Activated T-cell treated with anti-CD3 and anti-CD28 coated beads, Interleukin-2, amount 50 U/mL, for 72 hours (primary cell): Measurements from ENCODE around the gene FAM24B. TPM values are rescaled to one million over a fixed set of nuclear protein-coding genes. Genes with fewer than 3 reads are reported as not detected.

Source experiments
- total RNA-seq, 2 donors: library from RNA; stranded (reverse); gene quantifications; one replicate each; pipeline ENCODE4 v1.2.3, GENCODE V29; 2022

FAM24B gene
- total RNA-seq, 2 donors from 2014 or later = 38.1 to 42.2 TPM

Other genes starting within 250 kb of the FAM24B start
- not detected for gene C10orf120, start 179.7 kb downstream of the FAM24B start, total RNA-seq
- 1 to 10 TPM; 1.5 to 1.7 TPM for gene CUZD1, start 33.7 kb downstream of the FAM24B start, total RNA-seq
- not detected for gene FAM24A, start 31.0 kb upstream of the FAM24B start, total RNA-seq
- 10 to 100 TPM; 11.6 to 11.8 TPM for gene C10orf88, start 74.6 kb upstream of the FAM24B start, total RNA-seq
- gene PSTK, start 100.8 kb upstream of the FAM24B start, total RNA-seq = 1 to 10 TPM; 6.5 to 7.1 TPM
- 10 to 100 TPM; 13.2 to 15.2 TPM for gene IKZF5, start 129.2 kb upstream of the FAM24B start, total RNA-seq
- 10 to 100 TPM; 24.4 to 29.8 TPM for gene ACADSB, start 129.4 kb upstream of the FAM24B start, total RNA-seq